Umbilical cord (tissue), 2 donors: Measurements from ENCODE around the gene MED25. TPM values are rescaled to one million over a fixed set of nuclear protein-coding genes. Genes with fewer than 3 reads are reported as not detected.
"Not testable (repeated sequence)": the region's sequence is repeated elsewhere in the genome, so short reads cannot be mapped to it uniquely, and the experiment has no call there.

Experiments used
- DNase-seq: peaks from one replicate; pipeline ENCODE4 v3.0.0-alpha.2; 2015; ENCODE audit warnings: low spot score
- total RNA-seq: library from RNA; depleted of rRNA; stranded (reverse); fragments of >200 nt; gene quantifications from one replicate; pipeline ENCODE4 v1.2.3, GENCODE V29; 2014; ENCODE audit warnings: low replicate concordance; ENCODE audit not compliant: insufficient read depth

The MED25 gene
- total RNA-seq, 1 donor from 2014 or later = 16.1 TPM

DNA sequence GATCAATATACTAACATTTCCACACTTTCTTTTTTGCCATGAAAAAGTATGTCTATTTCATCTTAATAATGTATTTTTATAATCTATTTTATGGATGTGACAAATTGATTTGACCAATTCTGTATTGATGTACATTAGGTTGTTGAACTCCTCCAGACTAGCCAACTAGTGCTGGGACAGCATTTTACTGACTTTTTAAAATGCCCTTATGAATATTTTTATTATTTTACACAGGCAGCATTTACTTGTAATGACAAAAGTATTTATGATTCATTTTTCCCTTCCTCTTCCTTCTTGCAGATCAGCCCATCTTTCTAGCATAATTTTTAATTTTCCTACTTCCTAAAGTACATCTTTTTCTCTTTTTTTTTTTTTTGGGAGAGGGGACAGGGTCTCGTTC is 4.1 kb upstream of the MED25 start:
- DNase-seq = no peak

DNA sequence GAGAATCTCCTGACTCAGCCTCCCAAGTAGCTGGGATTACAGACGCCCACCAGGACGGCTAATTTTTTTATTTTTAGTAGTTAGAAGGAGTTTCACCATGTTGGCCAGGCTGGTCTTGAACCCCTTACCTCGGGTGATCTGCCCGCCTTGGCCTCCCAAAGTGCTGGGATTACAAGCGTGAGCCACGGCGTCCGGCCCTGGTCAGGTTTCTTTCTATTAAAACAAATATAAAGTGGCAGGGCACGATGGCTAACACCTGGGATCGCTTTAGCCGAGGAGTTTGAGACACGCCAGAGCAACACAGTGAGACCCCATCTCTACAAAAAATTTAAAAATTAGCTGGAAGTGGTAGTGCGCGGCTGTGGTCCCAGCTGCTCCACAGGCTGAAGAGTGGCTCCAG is 1.5 kb upstream of the MED25 start:
- DNase-seq = no peak

DNA sequence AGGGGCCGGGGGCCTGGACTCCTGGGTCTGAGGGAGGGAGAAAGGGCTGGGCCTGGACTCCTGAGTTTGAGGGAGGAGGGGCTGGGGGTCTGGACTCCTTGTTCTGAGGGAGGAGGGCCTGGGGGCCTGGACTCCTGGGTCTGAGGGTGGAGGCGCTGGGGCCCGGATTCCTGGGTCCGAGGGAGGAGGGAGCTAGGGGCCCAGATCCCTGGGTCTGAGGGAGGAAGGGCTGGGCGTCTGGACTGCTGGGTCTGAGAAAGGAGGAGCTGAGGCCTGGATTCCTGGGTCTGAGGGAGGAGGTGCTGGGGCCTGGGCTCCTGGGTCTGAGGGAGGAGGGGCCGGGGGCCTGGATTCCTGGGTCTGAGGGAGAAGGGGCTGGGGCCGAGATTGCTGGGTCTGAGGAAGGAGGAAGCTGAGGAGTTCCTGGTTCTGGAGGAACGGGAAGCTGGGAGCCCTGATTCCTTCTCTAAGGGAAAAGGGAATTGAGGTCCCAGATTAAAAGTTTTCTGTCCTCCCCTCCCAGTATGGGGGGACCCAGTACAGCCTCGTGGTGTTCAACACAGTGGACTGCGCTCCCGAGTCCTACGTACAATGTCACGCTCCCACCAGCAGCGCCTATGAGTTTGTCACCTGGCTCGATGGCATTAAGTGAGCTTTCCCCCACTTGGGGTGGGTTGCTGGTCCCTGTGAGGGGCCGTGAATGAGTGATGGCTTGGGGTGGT is 721 bp downstream of the MED25 start:
- DNase-seq = peak; percentile 66

DNA sequence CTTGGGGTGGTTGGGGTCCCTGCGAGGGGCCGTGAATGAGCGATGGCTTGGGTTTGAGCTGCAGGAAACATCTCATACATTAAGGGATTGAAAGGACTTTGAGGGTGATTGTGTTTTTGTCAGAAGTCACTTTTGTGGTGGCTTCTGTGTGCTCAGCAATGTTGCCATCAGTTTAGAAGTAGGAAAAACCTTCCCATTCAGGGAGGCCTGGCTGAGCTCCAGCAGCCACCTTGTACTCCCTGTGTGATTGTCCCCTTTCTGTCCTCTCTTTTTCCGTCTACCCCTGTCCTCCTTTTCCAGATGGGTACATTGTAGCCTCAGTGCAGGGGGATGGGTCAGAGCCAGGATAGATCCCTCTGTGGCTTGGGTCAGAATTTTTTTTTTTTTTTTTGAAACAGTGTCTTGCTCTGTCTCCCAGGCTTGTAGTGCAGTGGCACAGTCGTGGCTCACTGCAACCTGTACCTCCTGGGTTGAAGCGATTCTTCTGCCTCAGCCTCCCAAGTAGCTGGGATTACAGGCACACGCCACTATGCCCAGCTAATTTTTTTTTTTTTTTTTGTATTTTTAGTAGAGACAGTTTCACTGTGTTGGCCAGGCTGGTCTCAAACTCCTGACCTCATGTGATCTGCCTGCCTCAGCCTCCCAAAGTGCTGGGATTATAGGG is 1.5 kb downstream of the MED25 start:
- not testable (repeated sequence) for DNase-seq

DNA sequence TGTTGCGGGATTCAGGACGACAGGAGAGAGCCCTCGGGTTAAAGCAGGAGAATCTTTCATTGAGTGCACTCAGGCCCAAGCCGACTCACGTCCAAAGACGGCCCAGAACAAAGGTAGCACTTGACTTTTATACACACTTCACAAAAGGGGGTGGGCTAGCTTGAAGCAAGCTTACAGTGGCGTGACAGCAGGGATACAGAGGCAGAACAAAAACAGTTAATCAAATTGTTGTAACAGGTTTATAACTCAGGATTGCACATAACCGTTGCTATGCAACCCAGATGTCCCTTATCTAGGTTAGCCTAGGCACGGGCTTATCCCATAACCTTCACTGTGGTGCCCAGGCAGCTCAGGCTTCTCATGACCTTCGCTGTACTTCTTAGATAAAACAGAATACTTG is 2.0 kb downstream of the MED25 start:
- peak; percentile 82 for DNase-seq

DNA sequence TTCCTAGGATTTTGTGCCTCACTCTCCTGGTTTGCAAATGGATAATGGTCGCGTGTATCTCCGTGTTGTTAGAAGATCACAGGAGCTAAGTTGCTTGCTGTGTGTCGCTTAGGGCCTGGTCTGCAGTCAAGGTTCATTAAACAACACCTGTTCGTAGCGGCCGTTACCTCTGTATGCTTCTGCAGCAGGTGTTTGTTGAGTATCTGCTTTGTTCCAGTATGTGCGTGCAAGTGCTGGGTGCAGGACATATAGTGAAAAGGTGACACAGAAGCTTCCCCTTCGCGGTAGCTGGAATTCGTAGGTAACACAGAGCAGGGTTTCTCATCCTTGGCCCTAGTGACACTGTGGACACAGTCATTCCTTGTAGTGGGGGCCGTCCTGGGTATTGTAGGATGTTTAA is 5.4 kb downstream of the MED25 start:
- no peak for DNase-seq

DNA sequence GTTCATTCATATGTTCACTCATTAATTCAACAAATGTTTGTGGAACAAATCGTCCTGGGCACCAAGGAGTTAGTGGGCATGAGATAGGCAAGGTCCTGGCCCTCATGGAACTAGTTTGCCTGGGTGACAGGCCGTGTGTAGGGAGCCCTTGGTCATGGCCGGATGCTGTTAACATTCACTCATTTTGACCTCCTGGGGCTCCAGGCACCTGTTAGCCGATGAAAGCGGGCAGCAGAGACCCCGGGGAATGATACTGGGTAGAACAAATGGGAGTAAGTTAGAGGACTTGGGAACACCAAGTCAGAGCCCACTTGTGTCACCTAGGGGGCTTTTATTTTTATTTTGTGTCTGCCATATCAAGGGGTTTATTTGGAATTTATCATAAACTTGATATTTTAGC is 6.6 kb downstream of the MED25 start:
- DNase-seq = no peak

DNA sequence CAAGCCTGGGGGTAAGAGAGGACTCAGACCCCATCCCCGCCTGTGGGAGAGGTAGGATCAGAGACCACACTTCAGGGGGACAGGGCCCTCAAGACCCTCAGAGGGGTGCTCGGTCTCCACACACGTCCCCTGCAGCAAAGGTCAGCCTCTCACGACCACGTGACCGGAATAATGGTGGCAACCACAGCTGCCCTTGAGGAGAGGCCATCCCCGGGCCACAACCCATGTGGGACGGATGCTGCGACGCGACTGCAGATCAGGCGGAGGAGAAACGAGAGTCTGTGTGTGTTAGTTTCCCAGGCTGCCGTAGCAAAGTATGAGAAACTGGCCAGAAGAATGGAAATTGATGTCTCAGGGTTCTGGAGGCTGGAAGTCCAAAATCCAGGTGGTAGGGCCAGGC is 8.9 kb downstream of the MED25 start:
- no peak for DNase-seq

DNA sequence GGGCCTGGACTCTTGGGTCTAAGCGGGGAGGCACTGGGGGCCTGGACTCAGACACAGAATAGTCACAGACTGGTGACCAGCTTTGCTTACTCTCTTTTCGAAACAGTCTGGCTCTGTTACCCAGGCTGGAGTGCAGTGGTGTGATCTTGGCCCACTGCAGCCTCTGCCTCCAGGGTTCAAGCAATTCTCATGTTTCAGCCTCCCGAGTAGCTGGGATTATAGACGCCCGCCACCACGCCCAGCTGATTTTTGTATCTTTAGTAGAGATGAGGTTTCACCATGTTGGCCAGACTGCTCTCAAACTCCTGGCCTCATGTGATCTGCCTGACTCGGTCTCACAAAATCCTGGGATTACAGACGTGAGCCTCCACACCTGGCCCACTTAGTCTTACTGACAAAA is 11.1 kb downstream of the MED25 start:
- DNase-seq = no peak

DNA sequence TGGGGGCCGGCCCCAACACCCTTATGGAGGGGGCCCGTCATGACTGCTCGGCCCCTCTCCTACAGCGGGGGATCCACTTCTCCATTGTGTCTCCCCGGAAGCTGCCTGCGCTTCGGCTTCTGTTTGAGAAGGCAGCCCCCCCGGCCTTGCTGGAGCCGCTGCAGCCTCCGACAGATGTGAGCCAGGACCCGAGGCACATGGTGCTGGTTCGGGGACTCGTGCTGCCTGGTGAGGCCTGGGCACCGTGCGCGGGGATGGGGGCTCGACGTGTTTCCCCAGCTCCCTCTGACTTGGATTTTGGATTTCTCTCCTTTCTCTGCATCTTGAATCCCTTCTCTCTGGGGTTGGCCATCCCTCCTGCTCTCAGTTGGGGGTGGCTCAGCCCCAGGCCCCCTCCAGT is 11.6 kb downstream of the MED25 start:
- DNase-seq = no peak

DNA sequence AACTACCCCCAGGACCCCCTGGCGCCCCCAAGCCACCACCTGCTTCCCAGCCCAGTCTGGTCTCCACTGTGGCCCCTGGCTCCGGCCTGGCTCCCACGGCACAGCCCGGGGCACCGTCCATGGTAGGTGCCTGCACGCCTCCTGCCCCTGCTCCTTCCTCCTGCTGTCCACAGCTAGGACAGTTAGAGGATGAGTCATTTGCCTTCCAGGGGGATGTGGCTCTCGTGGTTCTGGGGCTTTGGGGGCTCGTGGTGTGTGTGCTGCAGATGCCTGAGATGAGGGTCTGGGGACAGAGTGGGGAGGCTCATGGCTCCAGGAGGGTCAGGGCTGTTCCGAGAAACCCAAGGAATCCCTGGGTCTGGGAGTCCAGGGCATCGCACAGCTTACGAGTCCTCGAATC is 12.7 kb downstream of the MED25 start:
- no peak for DNase-seq

DNA sequence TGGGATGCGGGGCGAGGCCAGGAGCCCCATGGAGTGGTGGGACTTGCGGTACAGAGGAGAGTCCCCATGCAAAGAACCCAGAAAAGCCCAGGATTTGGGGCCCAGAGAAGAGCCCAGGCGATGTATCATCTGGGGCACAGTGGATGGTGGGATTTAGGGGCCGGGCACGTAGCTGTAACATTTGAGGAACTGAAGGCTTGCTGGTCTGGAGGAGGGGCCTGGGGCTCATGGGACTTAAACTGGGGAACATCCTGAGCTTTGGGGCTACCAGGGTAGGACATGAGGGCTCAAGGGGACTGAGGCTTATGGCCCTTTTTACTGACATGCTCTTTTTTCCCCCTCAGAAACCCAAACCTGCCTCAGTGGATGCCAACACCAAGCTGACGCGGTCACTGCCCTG is 13.5 kb downstream of the MED25 start:
- DNase-seq = no peak

DNA sequence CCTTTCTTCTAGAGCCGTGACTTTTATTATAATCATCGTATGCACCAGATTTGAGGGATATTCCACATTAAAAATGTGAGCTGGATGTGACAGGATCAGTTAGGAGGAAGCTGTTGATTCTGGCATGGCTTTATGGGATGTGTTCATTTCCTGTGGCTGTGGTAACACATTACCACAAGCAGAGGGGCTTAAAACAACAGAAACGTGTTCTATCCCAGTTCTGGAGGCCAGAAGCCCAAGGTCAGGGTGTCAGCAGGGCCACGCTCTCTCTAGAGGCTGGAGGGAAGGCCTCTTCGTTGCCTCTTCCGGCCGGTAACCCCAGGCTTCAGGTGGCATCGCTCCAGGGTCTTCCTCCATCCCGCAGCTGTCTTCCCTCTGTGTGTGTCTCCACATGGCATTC is 14.5 kb downstream of the MED25 start:
- no peak for DNase-seq

DNA sequence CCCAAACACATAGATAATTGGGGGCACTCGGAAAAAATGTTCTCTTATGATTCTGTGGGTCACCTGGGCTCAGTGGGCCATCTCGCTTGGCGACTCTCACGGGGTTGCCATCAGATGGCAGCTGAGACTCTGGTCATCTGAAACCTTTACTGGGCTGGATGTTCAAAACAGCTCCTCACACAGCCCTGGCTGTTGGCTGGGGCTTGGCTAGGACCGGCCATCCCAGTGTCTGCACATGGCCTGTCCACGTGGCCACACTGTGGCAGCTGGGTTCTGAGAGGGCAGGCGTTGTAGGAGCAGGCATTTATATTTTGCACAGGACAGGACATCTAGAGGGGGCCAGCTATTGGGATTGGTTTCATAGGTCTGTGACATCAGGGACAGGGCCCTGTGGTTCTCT is 15.5 kb downstream of the MED25 start:
- no peak for DNase-seq

DNA sequence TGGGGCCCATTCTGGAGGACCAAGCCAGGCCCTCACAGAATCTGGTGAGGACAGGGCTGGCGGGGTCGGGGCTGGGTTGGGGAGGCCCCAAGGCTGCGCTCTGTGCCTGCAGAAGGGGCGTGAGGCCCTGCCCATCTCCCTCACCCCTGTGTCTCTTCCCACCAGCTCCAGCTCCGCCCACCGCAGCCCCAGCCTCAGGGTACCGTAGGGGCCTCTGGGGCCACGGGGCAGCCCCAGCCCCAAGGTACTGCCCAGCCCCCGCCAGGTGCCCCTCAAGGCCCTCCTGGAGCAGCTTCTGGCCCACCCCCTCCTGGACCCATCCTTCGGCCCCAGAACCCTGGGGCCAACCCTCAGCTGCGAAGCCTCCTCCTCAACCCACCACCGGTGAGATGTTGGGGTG is 17.5 kb downstream of the MED25 start:
- no peak for DNase-seq

DNA sequence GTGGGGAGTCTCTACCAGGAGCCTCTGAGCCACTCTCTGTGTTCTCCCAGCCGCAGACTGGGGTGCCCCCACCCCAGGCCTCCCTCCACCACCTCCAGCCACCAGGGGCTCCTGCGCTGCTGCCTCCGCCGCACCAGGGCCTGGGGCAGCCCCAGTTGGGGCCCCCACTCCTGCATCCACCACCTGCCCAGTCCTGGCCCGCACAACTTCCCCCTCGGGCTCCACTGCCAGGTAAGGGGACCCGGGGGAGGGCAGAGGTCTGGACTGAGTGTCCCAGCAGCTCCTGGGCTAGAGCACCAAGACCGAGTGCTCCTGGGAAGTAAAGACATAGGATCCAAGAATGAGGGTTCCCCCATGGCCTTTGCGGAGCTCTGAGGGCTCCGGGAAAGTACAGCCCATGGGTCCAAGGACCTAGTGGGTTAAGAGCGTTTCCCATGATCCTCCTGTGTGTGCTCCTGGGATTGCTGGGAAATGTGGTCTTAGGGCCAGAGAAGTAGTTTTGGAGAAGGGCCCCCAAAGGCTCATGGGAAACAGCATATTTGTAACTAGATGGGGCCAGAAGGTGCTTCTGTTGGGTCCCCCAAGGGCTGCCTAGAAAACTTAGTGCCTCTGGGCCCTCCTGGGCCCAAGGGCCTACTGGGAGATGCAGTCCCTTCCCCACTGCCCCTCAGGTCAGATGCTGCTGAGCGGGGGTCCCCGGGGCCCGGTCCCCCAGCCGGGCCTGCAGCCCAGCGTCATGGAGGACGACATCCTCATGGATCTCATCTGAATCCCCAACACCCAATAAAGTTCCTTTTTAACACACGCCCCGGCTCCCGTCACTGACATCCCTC is 18.3 kb downstream of the MED25 start:
- DNase-seq = no peak

DNA sequence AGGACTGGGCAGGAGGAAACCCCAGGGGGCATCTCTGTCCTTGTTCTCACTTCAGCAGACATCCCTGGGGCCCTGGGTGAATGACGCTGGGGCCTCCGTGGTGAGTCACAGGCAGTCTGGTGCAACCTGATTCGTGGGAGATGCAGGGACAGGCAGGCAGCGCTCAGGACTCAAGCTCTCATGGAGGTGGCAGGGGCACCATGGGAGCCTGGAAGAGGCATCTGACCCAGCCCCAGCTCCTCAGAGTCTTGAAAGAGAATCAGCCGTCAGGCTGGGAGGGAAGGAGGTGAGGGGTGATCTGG is 18.9 kb downstream of the MED25 start:
- no peak for DNase-seq

DNA sequence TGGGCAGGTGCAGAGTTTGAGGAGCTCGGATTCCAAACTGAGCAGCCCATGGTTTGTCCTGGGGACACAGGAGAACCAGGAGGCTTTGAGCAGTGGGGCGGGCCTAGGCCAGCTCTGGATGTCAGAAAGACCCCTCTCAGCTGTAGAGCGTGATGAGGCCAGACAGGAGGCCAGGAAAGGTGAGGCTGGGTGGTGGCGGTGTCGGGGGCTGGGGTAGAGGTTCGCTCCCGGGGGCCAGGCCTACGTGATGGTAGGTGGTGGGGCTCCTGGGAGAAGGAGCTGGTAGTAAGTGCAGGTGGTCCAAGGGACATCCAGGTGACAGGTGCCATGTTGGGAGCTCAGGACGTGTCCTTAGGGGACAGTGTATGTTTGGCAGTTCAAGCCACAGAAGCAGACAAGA is 19.3 kb downstream of the MED25 start:
- no peak for DNase-seq

DNA sequence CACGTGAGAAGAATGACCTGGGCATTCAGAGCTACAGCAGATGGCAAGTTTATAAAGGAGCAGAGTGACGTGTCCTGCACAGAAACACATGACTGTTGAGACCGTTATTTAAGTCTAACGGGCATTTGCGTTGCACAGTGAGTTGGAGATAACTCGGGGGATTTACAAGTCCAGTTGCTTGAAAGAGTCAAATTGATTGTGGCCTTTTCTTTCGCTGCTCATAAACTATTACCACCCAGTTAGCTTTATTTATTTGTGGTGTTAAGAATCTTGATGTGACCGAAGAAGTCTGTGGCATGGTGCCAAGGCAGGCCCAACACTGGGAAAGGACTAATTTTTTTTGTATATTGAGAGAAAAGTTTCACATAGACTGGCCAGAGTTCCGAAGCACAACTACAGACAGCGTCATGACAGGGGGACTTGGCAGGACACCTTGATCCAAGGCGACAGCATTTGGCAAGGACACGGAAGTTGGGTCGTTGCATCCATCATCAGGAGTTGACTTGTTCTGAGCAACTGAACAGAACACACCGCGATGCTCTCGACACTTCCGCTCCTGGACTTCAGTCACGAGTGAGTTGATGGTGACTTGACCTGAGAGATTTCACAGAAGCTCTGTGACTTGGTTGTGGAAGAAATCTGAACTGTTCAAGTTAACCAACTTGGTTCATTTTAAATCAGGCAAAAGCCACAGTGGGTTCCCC is 20.9 kb downstream of the MED25 start:
- DNase-seq = no peak

DNA sequence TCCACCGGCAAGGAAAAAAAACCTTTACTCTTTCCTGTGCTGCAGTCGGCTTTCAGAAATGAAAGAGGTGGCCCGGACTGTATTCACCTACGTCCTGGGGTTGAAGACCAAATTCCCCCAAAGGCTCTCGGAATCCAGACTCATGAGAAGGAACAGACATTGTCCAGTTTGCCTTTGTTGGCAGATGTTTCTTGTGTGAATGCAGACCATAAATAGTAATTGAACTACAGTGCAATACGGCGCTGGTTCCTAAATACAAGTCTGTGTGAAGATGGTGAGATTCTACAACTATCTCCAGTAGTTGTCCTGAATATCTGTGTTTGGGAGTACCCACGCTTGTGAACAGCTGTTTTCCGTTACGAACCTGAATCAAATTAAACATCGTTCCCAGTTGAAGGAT is 21.6 kb downstream of the MED25 start:
- DNase-seq = no peak

DNA sequence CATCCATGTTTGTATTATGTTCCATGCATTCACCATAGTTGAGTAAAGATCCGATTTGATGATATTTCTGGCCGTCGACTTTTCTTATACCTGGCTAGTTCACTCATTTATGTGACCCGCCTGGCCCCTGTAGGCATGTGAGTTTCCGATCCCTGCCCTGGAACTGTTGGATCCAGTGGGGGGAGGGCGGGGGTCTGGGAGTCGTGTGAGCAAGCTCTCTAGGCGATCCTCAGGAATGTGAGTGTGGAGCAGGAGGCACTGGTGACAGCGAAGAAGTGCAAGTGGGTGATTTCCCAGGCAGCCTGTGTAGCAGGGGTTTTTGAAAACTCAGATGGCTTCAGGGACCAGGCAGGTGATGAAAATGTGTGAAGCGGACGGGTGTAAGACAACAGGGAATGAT is 22.2 kb downstream of the MED25 start:
- DNase-seq = no peak

DNA sequence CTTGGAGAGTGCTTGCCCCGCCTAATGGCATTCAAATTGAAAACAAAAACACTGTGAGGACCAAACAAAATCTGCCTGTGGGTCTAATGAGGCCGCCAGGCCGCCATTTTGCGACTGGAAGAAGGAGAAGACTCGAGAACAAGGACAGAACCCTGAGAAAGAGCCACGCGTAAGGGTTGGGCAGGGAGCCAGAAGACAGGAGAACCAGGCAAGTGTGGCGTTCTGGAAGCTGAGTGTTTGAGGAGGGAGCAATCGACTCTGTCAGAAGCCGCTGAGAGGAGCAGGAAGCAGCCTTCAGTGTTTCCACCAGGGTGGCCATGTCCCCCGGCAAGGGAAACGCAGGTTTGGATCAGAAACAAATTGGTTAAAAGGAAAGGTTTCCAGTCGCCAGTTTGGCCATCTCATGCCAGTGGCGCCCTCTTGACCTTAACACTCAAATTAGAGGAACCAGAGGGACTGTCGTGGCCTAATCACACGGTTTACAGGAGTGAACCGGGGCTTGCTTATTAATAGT is 22.7 kb downstream of the MED25 start:
- DNase-seq = no peak
